HG03045 (cell line): ENCODE measurements around the gene OR10G8.
"Not testable (repeated sequence)": the region's sequence is repeated elsewhere in the genome, so short reads cannot be mapped to it uniquely, and the experiment has no call there.

Source experiments
- ATAC-seq: cut with Tn5 transposase; IDR thresholded peaks from one replicate; pipeline ENCODE4 v1.9.1; 2021; ENCODE audit warnings: mild to moderate bottlenecking, moderate library complexity; ENCODE audit not compliant: unreplicated experiment

OR10G8 gene, protein sequence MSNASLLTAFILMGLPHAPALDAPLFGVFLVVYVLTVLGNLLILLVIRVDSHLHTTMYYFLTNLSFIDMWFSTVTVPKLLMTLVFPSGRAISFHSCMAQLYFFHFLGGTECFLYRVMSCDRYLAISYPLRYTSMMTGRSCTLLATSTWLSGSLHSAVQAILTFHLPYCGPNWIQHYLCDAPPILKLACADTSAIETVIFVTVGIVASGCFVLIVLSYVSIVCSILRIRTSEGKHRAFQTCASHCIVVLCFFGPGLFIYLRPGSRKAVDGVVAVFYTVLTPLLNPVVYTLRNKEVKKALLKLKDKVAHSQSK

DNA sequence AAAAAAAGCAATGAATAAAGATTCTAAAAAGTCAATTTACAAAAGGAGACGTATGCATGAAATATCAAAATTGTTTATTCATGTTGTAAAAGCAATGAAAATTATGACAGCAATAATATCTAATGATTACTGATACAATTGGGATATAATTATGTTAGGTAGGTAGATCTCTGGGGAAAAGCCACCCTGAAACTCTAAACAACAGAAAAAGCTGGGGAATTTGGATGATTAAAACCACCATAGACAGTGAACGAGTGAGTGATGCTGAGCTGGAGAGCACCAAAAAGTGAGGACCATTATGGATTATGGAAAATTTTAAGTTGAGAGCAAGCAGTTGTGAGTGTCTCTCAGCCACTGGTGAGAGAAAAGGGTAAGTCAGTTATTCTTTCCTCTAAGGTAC, at the start of gene OR10G8:
OR10G8 (plus strand) TSS at position 301 of the 400 bp plus-strand sequence. CDS start 2,825 bp downstream, outside the sequence.
- no peak for ATAC-seq

DNA sequence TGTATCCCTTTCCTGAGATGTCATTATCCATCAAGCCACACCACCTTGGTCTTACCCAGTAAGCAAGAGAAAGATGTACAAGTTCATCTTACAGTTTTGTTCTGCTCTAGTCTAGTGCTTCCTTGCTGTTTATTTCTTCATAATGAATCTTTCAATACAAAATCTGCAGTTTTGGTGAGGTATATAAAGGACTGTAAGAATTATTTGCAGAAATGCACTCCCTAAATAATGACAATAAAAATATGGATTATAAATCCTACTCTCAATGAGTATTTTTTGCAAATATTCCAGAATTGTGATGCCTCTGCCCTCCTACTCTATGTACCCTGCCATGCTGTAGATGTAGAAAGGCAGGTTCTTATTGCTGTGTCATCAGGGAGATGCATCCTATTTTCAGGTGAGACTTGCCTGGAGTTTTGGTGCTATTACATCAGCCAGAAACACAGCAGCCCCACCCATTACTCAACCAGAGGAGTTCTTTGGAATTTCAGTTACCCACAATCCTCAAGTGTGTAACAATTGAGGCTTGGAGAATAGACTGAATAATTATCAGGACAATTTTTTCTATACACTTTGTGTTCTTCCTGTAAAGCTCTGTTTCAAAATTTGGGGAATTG, 48.8 kb upstream of the OR10G8 start, which contains the start of gene OR10S1:
OR10S1 (minus strand) TSS at position 51 of the 617 bp plus-strand sequence. CDS start 117 bp downstream, outside the sequence.
- ATAC-seq: no peak

DNA sequence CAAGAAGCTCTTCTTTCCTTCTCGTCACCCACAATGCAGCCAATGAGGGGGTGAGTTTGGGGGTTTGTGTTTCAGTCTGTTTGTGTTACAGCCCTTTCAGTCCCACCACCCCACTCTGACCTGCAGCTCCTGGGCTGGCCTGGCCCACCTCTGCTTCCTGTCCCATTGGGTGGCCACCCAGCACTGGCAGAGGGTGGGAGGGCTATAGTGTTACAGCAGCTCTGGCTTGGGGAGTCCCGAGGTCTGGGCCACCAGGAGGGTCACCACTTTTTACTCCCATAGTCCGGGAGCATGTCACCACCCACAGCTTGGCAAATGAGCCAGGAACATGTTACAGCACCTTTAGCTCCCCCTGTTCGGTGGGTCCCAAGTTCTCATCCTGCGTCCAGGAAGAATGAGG, 47.3 kb upstream of the OR10G8 start:
- ATAC-seq: no peak

DNA sequence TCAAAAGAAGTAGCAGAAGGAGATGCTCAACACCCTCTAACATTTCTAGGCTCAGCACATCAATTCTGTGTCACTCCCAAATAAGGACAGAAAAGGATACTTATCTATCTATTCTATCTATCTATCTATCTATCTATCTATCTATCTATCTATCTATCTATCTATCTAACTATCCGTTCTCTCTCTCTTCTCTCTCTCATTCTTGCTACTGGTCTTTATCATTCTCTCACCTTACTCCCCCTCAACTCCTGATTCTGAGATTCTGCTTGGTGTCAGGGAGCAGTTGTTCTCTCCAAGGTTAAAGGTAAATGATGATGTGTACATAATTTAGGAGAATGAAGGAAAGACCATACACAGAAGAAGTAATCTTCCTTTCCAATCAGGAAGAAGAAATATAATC, 31.5 kb upstream of the OR10G8 start, which contains the start of gene OR10G6:
OR10G6 (minus strand) TSS at position 43 of the 400 bp plus-strand sequence; CDS start at position 43, 0 bp downstream.
- no peak for ATAC-seq

DNA sequence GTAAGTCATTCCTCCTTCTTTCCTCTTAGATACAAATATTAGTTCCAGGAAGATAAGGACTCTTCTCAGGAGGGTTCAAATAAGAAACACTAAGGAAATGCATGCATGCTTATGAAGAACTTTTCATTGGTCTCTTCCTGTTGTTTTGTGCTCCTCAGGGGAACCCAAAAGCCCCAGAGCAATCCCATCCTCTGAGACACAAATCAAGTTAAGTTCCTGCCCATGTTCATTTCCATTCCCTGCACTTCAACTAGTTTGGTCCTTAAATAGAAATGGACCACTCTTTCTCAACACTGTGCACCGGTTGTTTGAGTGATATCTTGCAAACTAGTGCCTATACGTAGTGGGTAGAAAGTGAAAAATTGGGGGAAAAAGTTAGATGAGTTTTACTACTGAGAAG, 13.9 kb upstream of the OR10G8 start, which contains the start of gene OR10G4:
OR10G4 (plus strand) TSS at position 301 of the 400 bp plus-strand sequence. CDS start 2,578 bp downstream, outside the sequence.
- ATAC-seq: no peak

DNA sequence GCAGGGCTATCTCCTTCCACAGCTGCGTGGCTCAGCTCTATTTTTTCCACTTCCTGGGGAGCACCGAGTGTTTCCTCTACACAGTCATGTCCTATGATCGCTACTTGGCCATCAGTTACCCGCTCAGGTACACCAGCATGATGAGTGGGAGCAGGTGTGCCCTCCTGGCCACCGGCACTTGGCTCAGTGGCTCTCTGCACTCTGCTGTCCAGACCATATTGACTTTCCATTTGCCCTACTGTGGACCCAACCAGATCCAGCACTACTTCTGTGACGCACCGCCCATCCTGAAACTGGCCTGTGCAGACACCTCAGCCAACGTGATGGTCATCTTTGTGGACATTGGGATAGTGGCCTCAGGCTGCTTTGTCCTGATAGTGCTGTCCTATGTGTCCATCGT, 10.8 kb upstream of the OR10G8 start:
- ATAC-seq: not testable (repeated sequence)

DNA sequence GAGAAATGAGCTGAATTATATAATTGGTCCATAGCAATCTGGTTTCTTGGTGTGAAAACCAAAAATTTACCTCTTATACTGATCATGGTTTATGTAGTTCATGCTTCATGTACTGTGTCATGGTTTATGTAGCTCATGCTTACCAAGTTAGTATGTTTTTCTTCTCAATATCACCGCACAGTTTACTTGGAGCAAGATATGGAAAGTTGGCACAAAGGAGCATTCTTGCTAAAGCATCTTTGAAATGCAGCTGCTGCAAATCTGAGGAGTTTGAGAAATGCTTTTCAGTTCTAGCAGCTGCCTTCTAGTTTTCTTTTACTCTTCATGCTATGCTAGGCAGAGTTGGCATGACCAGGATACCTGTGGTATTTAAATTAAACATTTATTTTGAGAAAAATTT, 10.1 kb downstream of the OR10G8 start:
- no peak for ATAC-seq

DNA sequence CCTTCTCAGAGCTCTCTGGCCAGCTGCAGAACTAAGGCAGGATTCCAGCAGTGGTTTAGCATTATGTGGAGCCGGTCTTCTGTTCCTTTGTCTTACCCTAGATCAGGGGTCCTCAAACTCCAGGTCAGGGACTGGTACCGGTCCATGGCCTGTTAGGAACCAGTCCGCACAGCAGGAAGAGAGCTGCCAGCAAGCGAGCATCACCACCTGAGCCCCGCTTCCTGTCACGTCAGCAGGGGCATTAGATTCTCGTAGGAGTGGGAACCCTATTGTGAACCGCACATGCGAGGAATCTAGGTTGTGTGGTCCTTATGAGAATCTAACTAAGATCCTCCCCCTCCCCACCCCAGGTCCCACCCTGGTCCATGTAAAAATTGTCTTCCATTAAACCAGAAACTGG, 13.0 kb downstream of the OR10G8 start:
- no peak for ATAC-seq

DNA sequence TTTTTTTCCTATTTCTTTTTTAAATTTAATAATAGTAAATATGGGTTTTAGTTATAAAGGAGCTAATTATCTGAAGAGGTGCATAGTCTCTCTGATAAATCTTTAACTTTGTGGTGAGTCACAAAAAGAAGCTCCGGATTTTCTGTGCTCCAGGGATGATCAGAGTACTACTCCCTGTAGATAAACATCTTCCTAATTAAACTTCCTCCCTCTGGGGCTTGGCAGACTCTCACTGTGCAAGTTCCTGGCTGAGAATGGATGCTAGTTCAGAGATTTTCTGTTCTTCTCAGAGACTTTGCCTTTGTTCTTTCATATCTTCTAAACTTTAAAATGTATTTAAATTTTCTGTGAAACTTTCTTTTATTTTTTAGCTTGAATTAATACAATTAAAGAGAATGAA, 14.7 kb downstream of the OR10G8 start, which contains the start of gene OR10G7:
OR10G7 (minus strand) TSS at position 72 of the 400 bp plus-strand sequence. CDS start 2,324 bp downstream, outside the sequence.
- no peak for ATAC-seq

DNA sequence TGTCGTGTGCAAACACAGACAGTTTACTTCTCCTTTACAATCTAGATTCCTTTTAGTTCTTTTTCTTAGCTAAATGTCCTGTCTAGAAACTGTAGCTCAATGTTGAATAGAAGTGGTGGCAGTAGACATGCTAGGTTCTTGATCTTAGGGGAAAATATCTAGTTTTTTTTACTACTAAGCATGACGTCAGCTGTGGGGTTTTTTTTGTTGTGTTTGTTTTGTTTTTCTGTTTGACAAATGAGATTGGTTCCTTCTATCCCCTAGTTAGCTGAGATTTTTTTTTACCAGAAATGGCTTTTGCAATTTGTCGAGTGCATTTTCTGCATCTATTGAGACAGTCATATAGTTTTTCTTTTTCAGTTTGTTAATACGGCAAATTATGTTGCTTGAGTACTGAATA, 16.8 kb downstream of the OR10G8 start:
- no peak for ATAC-seq

DNA sequence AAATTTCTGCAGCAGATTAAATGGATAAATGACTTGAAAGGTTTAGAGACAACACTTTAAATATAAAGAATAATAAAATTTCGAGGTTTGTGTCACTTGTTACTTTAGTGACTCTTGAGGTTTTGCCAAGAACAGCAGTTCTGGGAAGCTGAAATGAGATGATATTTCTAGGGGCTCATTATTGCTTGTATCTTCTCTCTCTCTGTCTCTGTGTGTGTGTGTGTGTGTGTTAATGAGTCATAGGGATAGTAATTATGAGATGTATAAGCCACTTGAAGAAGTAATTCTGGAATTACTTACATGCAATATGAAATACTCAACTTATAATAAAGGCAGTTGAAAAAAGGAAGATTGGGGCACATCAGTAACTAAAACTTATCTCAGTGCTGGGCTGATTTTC, 24.1 kb downstream of the OR10G8 start:
- no peak for ATAC-seq

DNA sequence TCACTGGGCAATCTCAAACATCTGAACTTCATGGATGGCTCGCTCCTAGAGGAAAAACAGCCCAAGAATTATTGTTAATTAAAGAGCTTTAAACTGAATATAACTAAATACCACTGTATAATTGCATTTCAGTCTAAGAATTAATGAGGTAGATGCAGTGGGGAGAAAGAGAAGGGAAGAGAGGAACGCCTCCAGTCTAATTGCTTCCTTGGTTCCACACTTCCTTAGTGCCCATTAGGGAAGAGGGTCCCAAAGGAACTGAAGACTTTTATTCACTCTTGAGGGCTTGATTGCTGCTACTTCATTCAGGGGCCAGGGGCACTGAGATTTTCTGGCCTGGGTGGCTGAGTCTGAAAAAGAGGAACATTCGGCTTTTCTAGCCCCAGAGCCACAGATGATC, 26.4 kb downstream of the OR10G8 start:
- ATAC-seq: no peak

DNA sequence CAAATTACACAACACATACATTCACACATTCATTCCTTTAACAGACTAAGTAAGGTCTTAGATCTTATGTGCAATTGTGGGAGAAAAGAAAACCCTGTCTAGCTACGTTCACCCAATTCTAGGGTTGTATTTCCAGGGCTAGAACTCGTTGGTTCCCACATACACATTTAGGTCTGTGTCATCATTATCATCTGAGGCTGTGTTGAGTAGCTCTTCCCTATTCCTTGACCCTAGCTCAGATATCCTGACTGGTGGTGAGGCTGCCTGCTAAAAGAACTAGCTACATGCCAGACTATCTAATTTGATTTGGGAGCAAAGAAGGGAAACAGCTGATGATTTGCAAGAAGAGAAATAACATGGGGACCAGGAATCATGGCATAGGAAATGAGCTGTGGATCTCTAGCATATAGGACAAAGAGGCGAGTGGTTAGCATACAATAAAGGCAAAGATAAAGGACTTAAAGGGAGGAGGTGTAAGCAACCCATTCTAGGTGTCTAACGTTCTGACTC, 42.1 kb downstream of the OR10G8 start:
- no peak for ATAC-seq

DNA sequence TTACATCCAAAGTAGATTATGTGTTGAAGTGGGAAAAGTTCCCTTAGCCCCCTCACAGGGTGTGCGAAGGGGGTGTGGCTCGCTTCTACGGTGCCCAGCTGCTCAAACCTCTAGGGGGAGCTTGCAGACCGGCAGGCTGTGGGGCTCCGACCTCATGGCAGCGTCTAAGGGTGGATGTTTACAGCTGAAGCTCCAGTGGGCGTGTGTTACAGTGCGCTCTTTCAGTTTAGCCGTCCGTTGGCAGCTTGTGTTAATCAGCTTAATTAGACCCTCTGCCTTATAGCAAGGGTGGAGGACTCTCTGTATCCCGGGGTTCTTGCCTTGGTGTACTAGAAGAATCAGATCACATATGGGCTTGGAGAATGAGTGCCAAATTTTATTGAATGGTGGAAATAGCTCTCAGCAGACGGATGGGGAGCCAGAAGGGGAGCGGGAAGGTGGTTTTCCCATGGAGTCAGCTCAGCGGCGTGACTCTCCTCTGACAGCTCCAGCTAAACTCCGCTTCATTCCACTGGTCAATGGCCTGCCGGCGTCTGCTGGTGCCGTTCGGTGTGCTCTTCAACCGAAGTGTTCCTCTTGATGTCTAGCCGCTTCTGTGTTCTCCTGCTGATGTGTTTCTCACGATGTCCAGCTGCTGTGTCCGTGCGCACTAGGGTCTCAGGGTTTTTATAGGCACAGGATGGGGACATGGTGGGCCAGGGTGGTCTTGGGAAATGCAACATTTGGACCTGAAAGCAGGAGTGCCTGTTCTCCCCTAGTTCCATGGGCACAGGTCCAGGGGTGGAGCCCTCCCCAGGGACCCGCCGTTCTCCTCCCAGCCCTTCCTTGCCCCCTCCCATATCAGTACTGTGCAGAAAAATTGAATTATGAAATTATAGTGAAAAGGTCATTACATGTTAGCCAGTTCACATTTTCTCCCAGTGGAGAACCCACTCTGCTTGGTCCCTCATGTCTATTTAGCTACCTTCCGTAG, 43.1 kb downstream of the OR10G8 start:
- peak; percentile 81 for ATAC-seq

DNA sequence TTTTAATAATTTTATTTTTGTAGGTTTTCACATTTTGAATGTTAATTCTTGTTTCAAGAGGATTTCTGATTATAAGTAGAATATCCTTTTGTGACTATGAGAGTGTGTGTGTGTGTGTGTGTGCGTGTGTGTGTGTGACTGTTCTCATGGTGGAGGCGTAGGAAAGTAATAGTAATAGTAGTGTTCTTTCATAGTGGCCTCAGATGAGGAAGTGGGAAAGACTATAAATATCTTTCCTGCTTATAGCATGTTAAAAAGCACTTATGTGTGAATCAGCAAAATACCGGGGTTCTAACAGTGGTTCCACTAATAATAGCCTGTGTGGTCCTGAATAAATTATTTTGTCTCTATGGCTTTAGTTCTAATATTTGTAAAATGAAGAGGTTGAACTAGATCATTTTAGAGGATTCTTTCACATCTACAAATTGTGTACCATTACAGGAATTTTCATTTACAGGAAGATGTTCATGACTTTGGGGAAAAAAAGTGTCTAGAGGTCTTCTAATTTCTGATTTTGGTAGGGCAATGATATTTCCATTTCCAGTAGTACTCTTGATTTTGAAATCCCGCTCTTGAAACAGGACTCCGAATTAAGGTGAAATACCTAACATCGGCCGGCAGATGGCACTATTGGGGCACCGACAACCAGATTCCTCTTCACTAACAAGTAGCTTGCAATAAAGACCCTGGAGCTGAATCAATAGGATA, 44.5 kb downstream of the OR10G8 start:
- ATAC-seq: peak; percentile 74

DNA sequence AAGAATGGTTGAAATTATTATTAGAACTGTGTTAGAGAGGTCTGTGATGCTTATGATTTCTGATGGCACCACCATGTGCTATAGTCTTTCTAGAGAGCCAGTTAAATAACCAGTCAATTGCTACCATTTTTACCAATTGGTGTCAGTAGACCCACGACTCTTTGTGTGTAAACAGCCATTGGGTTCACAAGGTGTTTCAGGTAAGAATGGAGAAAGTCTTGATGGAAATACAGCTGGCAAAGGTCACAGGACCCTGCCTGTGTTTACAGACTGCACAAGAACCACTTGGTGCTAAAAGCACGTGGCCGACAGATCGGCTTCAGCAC, 45.0 kb downstream of the OR10G8 start:
- ATAC-seq: no peak

DNA sequence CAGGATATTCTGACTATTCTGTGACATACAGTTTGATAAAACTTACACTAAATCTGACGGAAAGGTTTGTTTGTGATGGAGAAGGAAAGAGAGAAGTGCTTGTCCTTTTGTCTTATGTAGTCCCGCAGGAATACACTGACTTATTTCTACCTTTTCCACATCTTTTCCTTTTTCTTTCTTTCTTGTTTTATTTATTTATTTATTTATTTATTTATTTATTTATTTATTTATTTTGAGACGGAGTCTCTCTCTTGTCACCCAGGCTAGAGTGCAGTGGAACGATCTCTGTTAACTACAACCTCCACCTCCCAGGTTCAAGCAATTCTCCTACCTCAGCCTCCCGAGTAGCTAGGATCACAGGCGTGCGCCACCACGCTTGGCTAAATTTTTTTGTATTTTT, 45.5 kb downstream of the OR10G8 start:
- no peak for ATAC-seq

DNA sequence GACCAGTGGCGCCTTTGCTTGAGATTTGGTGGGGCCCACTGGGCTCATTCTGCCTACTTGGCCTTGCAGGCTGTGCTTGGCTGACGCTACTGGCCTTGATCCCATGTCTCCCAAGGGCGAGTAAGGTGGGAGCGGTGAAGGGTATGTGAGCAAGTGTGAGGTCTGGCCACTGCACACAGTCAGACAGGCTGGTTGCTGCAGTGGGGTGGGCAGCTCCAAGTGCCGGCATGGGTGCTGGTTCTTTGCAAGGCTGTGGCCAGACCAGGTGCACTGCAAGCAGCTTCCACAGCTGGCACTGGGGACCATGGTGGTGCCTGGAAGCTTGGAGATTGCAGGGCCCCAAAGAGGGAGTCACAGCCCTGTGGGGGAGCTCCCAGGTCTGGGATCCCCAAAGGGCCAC, 48.0 kb downstream of the OR10G8 start:
- no peak for ATAC-seq

DNA sequence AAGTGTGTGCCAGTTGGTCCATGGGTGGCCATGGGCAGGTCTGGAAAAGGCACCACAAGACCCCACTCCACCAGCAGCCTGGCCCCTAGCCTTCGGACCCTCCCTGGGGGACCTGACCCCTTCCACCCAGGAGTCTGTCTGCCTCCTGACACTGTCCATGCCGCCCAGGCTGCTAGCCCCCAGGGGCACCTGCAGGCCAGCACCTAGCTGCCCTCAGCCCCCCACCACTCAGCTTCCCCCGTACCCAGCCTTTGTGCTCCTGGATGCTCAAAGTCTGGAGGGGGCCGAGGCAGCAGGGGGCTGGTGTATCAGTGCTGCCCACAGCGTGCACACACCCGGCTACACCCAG, 48.9 kb downstream of the OR10G8 start:
- ATAC-seq: no peak
